ENCODE results near the gene HINFP. TPM values are rescaled to one million over a fixed set of nuclear protein-coding genes. Genes with fewer than 3 reads are reported as not detected.

HINFP gene
- total RNA-seq, 1 donor from 2014 or later = 18.3 TPM

- H3K36me3 ChIP-seq (ENCODE audit: control insufficient read depth in 3 of 3, insufficient read depth in 3 of 3, low read length in 3 of 3) = peaks cover 10 to 13% (median 12%) of the 10 kb centered on the region in 3 donors
- H3K27ac ChIP-seq (ENCODE audit: low read depth, low read length) = peak within 1 kb of the TSS; percentile 90
- peak within 1 kb of the TSS; percentile 85 to 88 (median 87) for H3K4me3 ChIP-seq (ENCODE audit: low read length in 3 of 3)
- H3K9ac ChIP-seq (ENCODE audit: low read depth in 1 of 3, low read length in 3 of 3) = peak within 1 kb of the TSS; percentile 84 to 97 (median 92)
- H3K27me3 ChIP-seq (ENCODE audit: control insufficient read depth in 3 of 3, insufficient read depth in 3 of 3, low read length in 3 of 3) = no peaks in the 10 kb centered on the region
- no peaks in the 10 kb centered on the region for H3K9me3 ChIP-seq (ENCODE audit: control insufficient read depth in 3 of 3, low read length in 3 of 3)
- peaks cover 4 to 10% (median 8%) of the 10 kb centered on the region in 3 donors for H3K4me1 ChIP-seq (ENCODE audit: control insufficient read depth in 3 of 3, insufficient read depth in 3 of 3, low read length in 3 of 3)
Observed at GRCh38 chr11:119168471-119169281, 47.3 kb downstream of the HINFP start, which contains the start of gene NLRX1. TSS of gene NLRX1 (plus strand) at chr11:119168725. CDS start at chr11:119171404, 2,679 bp downstream.

DNA sequence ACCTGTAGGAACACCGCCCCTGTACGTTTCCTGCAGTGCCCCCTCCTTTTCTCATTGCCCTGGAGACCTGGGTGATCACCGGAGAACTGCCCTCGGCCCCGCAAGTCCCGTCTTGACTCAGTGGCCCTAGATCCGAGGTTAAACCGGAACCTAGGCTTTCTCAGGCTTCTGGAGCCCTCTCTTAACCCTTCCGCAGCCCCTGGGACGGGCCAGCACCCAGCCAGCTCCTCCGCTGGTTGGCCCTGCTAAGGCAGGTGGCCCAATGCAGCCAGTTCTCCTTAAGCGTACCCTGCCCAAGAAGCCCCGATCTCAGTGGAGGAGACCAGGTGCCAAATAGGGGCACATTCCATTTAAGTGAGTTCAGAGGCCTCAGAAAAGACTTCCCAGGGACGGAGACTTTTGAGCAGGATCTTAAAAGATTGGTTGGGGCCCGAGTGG, 47.9 kb downstream of the HINFP start:
- Histone ChIP-seq H3K9me3 (ENCODE audit: control insufficient read depth in 3 of 3, low read length in 3 of 3) (no peaks in the 10 kb centered on the region), H3K27me3 (ENCODE audit: control insufficient read depth in 3 of 3, insufficient read depth in 3 of 3, low read length in 3 of 3) (no peaks in the 10 kb centered on the region), H3K9ac (ENCODE audit: low read depth in 1 of 3, low read length in 3 of 3) (peak overlapping the region; percentile 84 to 97 (median 92)), H3K36me3 (ENCODE audit: control insufficient read depth in 3 of 3, insufficient read depth in 3 of 3, low read length in 3 of 3) (peaks cover 17 to 19% (median 18%) of the 10 kb centered on the region in 3 donors), H3K4me1 (ENCODE audit: control insufficient read depth in 3 of 3, insufficient read depth in 3 of 3, low read length in 3 of 3) (peaks cover 4 to 10% (median 8%) of the 10 kb centered on the region in 3 donors), H3K4me3 (ENCODE audit: low read length in 3 of 3) (peak overlapping the region; percentile 85 to 88 (median 87)), H3K27ac (ENCODE audit: low read depth, low read length) (peak overlapping the region; percentile 90)

- no peak overlapping the region for H3K9ac ChIP-seq (ENCODE audit: low read depth in 1 of 3, low read length in 3 of 3)
- peaks cover 4 to 10% (median 8%) of the 10 kb centered on the region in 3 donors for H3K4me1 ChIP-seq (ENCODE audit: control insufficient read depth in 3 of 3, insufficient read depth in 3 of 3, low read length in 3 of 3)
- H3K36me3 ChIP-seq (ENCODE audit: control insufficient read depth in 3 of 3, insufficient read depth in 3 of 3, low read length in 3 of 3) = peaks cover 32 to 33% (median 33%) of the 10 kb centered on the region in 3 donors
- H3K27ac ChIP-seq (ENCODE audit: low read depth, low read length) = no peak overlapping the region
- no peaks in the 10 kb centered on the region for H3K27me3 ChIP-seq (ENCODE audit: control insufficient read depth in 3 of 3, insufficient read depth in 3 of 3, low read length in 3 of 3)
- no peak overlapping the region for H3K4me3 ChIP-seq (ENCODE audit: low read length in 3 of 3)
- no peaks in the 10 kb centered on the region for H3K9me3 ChIP-seq (ENCODE audit: control insufficient read depth in 3 of 3, low read length in 3 of 3)
Observed at GRCh38 chr11:119172513-119172912, 51.1 kb downstream of the HINFP start.

- no peaks in the 10 kb centered on the region for H3K27me3 ChIP-seq (ENCODE audit: control insufficient read depth in 3 of 3, insufficient read depth in 3 of 3, low read length in 3 of 3)
Observed at GRCh38 chr11:119173453-119173852, 52.1 kb downstream of the HINFP start.

DNA sequence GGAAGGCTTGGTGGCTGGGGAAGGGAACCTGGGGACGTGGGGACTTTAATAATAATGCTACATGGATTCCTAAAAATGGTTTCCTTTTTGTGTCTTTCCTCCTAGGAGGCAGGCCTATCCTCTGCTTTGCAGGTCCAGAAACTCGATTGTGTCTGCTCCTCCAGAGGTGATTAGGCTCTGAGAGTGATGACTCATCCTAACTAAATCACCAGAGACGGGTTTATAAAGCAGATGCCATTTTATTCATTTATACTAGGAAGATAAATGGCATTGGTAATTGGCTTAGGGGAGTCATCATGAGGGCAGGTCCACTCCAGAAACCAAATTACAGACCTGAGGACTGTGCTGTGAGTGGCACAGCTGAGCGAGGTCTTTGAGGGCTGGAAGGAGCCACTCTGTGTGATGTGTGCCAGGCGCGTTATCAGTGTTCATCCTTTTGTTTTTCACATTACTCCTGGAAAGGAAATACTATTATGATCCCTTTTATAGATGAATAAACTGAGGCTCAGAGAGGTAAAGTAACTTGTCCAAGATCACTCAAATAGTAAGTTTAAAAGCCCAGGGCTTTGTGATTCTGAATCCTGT, 54.2 kb downstream of the HINFP start:
- Histone ChIP-seq H3K9me3 (ENCODE audit: control insufficient read depth in 3 of 3, low read length in 3 of 3) (no peaks in the 10 kb centered on the region), H3K4me1 (ENCODE audit: control insufficient read depth in 3 of 3, insufficient read depth in 3 of 3, low read length in 3 of 3) (no peaks in the 10 kb centered on the region), H3K9ac (ENCODE audit: low read depth in 1 of 3, low read length in 3 of 3) (no peak overlapping the region), H3K27me3 (ENCODE audit: control insufficient read depth in 3 of 3, insufficient read depth in 3 of 3, low read length in 3 of 3) (no peaks in the 10 kb centered on the region), H3K27ac (ENCODE audit: low read depth, low read length) (no peak overlapping the region), H3K4me3 (ENCODE audit: low read length in 3 of 3) (no peak overlapping the region), H3K36me3 (ENCODE audit: control insufficient read depth in 3 of 3, insufficient read depth in 3 of 3, low read length in 3 of 3) (peaks cover 44 to 45% (median 44%) of the 10 kb centered on the region in 3 donors)

More at GRCh38 chr11:119173453-119173852, 52.1 kb downstream of the HINFP start:
- Histone ChIP-seq H3K27ac (ENCODE audit: low read depth, low read length) (no peak overlapping the region), H3K9ac (ENCODE audit: low read depth in 1 of 3, low read length in 3 of 3) (no peak overlapping the region), H3K9me3 (ENCODE audit: control insufficient read depth in 3 of 3, low read length in 3 of 3) (no peaks in the 10 kb centered on the region), H3K36me3 (ENCODE audit: control insufficient read depth in 3 of 3, insufficient read depth in 3 of 3, low read length in 3 of 3) (peaks cover 35 to 39% (median 37%) of the 10 kb centered on the region in 3 donors), H3K4me1 (ENCODE audit: control insufficient read depth in 3 of 3, insufficient read depth in 3 of 3, low read length in 3 of 3) (peaks cover 4 to 10% (median 8%) of the 10 kb centered on the region in 3 donors), H3K4me3 (ENCODE audit: low read length in 3 of 3) (no peak overlapping the region)

GRCh38 chr11:119178166-119178680, 56.8 kb downstream of the HINFP start:
- Histone ChIP-seq H3K27me3 (ENCODE audit: control insufficient read depth in 3 of 3, insufficient read depth in 3 of 3, low read length in 3 of 3) (no peaks in the 10 kb centered on the region), H3K4me3 (ENCODE audit: low read length in 3 of 3) (no peak overlapping the region), H3K27ac (ENCODE audit: low read depth, low read length) (no peak overlapping the region), H3K4me1 (ENCODE audit: control insufficient read depth in 3 of 3, insufficient read depth in 3 of 3, low read length in 3 of 3) (no peaks in the 10 kb centered on the region), H3K9ac (ENCODE audit: low read depth in 1 of 3, low read length in 3 of 3) (no peak overlapping the region), H3K36me3 (ENCODE audit: control insufficient read depth in 3 of 3, insufficient read depth in 3 of 3, low read length in 3 of 3) (peaks cover 48 to 52% (median 50%) of the 10 kb centered on the region in 3 donors), H3K9me3 (ENCODE audit: control insufficient read depth in 3 of 3, low read length in 3 of 3) (no peaks in the 10 kb centered on the region)

DNA sequence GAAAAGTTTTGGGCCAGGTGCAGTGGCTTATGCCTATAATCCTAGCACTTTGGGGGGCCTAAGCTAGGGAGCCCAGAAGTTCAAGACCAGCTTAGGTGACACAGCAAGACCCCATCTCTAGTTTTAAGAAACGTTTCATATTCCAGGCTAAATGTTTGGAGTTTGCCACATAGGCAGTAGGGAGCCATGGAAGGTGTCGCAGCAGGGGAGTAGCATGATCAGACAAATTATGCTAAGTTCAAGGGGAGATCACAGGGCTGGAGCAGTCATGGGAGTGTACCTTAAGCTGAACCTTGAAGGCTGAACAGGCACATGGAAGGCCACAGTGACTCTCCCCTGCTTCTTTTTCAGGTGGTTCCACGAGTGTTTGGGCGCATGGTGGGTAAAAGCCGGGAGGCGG, 58.0 kb downstream of the HINFP start:
- Histone ChIP-seq H3K4me3 (ENCODE audit: low read length in 3 of 3) (no peak overlapping the region), H3K27me3 (ENCODE audit: control insufficient read depth in 3 of 3, insufficient read depth in 3 of 3, low read length in 3 of 3) (no peaks in the 10 kb centered on the region), H3K9me3 (ENCODE audit: control insufficient read depth in 3 of 3, low read length in 3 of 3) (no peaks in the 10 kb centered on the region), H3K27ac (ENCODE audit: low read depth, low read length) (no peak overlapping the region), H3K9ac (ENCODE audit: low read depth in 1 of 3, low read length in 3 of 3) (no peak overlapping the region), H3K4me1 (ENCODE audit: control insufficient read depth in 3 of 3, insufficient read depth in 3 of 3, low read length in 3 of 3) (no peaks in the 10 kb centered on the region), H3K36me3 (ENCODE audit: control insufficient read depth in 3 of 3, insufficient read depth in 3 of 3, low read length in 3 of 3) (peaks cover 44 to 49% (median 44%) of the 10 kb centered on the region in 3 donors)

GRCh38 chr11:119179983-119180382, 58.6 kb downstream of the HINFP start:
- no peaks in the 10 kb centered on the region for H3K27me3 ChIP-seq (ENCODE audit: control insufficient read depth in 3 of 3, insufficient read depth in 3 of 3, low read length in 3 of 3)
- H3K9me3 ChIP-seq (ENCODE audit: control insufficient read depth in 3 of 3, low read length in 3 of 3) = no peaks in the 10 kb centered on the region
- H3K36me3 ChIP-seq (ENCODE audit: control insufficient read depth in 3 of 3, insufficient read depth in 3 of 3, low read length in 3 of 3) = peaks cover 37 to 43% (median 38%) of the 10 kb centered on the region in 3 donors
- H3K9ac ChIP-seq (ENCODE audit: low read depth in 1 of 3, low read length in 3 of 3) = no peak overlapping the region
- no peaks in the 10 kb centered on the region for H3K4me1 ChIP-seq (ENCODE audit: control insufficient read depth in 3 of 3, insufficient read depth in 3 of 3, low read length in 3 of 3)
- no peak overlapping the region for H3K27ac ChIP-seq (ENCODE audit: low read depth, low read length)
- H3K4me3 ChIP-seq (ENCODE audit: low read length in 3 of 3) = no peak overlapping the region

- Histone ChIP-seq H3K36me3 (ENCODE audit: control insufficient read depth in 3 of 3, insufficient read depth in 3 of 3, low read length in 3 of 3) (peaks cover 28 to 35% (median 31%) of the 10 kb centered on the region in 3 donors), H3K9ac (ENCODE audit: low read depth in 1 of 3, low read length in 3 of 3) (no peak overlapping the region), H3K4me3 (ENCODE audit: low read length in 3 of 3) (no peak overlapping the region), H3K27ac (ENCODE audit: low read depth, low read length) (no peak overlapping the region), H3K27me3 (ENCODE audit: control insufficient read depth in 3 of 3, insufficient read depth in 3 of 3, low read length in 3 of 3) (peaks cover 0 to 2% (median 0%) of the 10 kb centered on the region in 3 donors), H3K4me1 (ENCODE audit: control insufficient read depth in 3 of 3, insufficient read depth in 3 of 3, low read length in 3 of 3) (no peaks in the 10 kb centered on the region), H3K9me3 (ENCODE audit: control insufficient read depth in 3 of 3, low read length in 3 of 3) (no peaks in the 10 kb centered on the region)
Observed at GRCh38 chr11:119180729-119181676, 59.6 kb downstream of the HINFP start.
